Ishikawa (cell line): Measurements from ENCODE around the gene ACADS.
A peak's percentile ranks its signal among the peaks of the same experiment; 100 is the strongest.

Source experiments
- CEBPB ChIP-seq: IDR thresholded peaks from 2 replicates; pipeline ENCODE4 v1.6.1; 2012
- EGR1 ChIP-seq: IDR thresholded peaks from 2 replicates; pipeline ENCODE4 v1.6.1; 2012
- MAX ChIP-seq: IDR thresholded peaks from 2 replicates; pipeline ENCODE4 v1.6.1; 2012
- TAF1 ChIP-seq: IDR thresholded peaks from 2 replicates; pipeline ENCODE4 v1.6.1; 2012; ENCODE audit warnings: low read depth, mild to moderate bottlenecking
- TEAD4 ChIP-seq: IDR thresholded peaks from 2 replicates; pipeline ENCODE4 v1.6.1; 2012
- YY1 ChIP-seq: IDR thresholded peaks from 2 replicates; pipeline ENCODE4 v1.6.1; 2012; ENCODE audit warnings: low read depth
- TF ChIP-seq, protein P1 (sequence below): IDR thresholded peaks from 2 replicates; pipeline ENCODE4 v1.6.1; 2012; ENCODE audit warnings: low read depth, mild to moderate bottlenecking

DNA sequence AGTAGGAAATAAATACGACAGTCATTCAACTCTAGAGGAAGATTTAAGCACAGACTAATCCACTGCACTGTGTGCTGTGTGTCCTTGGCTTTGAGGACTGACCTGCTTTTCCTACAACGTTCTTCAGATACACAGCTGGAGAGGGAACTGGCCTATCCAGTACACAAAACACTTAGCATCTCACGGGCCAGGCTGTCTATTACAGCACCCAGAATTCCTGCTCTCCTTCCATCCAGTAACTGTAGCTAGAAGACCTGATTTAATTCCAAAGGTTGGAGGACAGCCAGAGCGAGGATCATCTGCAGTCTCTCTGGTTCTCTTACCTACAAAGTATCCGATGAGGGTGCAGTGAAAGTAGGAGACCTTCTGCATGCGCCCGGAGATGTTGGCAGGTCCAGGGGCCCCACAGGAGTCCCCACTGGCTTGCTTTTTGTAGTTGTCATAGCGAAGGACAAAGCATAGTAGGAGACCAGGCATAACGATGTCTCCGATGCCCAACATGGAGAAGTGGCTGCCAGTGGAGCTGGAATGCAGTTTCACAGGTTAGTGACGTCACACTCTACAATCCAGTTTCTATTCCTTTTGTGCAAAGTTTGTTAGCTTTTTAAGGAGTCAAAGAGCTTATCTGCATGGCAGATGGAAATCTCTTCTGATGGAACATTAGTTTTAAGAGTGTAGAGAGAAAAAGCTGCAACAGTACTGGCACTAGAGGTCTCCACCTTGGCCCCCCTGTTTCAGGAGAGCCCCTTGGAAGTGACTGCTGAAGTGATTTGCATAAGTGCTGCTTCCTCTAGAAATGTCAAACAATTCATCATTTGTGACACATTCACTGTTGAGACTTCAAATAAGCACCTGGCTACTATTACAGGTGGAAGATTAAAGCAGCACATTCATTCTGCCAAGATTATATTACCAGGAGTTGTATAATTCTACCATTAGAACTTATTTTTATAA lies 41.7 kb downstream of the ACADS start:
- TF ChIP-seq MAX (peak; percentile 51; the same call in 1 of the 2 replicates), TAF1 (no peak), EGR1 (no peak), TEAD4 (peak; percentile 97), CEBPB (peak; percentile 82), YY1 (peak; percentile 69; the same call in 1 of the 2 replicates)
- TF ChIP-seq, protein P1, sequence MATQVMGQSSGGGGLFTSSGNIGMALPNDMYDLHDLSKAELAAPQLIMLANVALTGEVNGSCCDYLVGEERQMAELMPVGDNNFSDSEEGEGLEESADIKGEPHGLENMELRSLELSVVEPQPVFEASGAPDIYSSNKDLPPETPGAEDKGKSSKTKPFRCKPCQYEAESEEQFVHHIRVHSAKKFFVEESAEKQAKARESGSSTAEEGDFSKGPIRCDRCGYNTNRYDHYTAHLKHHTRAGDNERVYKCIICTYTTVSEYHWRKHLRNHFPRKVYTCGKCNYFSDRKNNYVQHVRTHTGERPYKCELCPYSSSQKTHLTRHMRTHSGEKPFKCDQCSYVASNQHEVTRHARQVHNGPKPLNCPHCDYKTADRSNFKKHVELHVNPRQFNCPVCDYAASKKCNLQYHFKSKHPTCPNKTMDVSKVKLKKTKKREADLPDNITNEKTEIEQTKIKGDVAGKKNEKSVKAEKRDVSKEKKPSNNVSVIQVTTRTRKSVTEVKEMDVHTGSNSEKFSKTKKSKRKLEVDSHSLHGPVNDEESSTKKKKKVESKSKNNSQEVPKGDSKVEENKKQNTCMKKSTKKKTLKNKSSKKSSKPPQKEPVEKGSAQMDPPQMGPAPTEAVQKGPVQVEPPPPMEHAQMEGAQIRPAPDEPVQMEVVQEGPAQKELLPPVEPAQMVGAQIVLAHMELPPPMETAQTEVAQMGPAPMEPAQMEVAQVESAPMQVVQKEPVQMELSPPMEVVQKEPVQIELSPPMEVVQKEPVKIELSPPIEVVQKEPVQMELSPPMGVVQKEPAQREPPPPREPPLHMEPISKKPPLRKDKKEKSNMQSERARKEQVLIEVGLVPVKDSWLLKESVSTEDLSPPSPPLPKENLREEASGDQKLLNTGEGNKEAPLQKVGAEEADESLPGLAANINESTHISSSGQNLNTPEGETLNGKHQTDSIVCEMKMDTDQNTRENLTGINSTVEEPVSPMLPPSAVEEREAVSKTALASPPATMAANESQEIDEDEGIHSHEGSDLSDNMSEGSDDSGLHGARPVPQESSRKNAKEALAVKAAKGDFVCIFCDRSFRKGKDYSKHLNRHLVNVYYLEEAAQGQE: no peak
